ENCODE measurements around the gene RNF227.

Gene RNF227

GRCh38 chr17:7894866-7895265 is 21.2 kb downstream of the RNF227 start:
- no peak overlapping the region for H3K4me3 ChIP-seq (ENCODE audit: low read depth, low read length)
- TF ChIP-seq CTCF (IDR thresholded peaks at IDR 0.05; ENCODE audit: low read depth, low read length): no peak
- in situ Hi-C loops (cut with HindIII; ENCODE audit: low sequenced_read_pairs): no loop called here
- no peak for DNase-seq (ENCODE audit: low read depth, low spot score)

GRCh38 chr17:7894226-7894625 is 21.9 kb downstream of the RNF227 start:
- in situ Hi-C loops (cut with HindIII; ENCODE audit: low sequenced_read_pairs): no loop called here
- DNase-seq (ENCODE audit: low read depth, low spot score): no peak
- H3K4me3 ChIP-seq (ENCODE audit: low read depth, low read length): no peak overlapping the region
- no peak for TF ChIP-seq CTCF (IDR thresholded peaks at IDR 0.05; ENCODE audit: low read depth, low read length)

GRCh38 chr17:7893187-7893880 is 22.8 kb downstream of the RNF227 start:
- TF ChIP-seq CTCF (IDR thresholded peaks at IDR 0.05; ENCODE audit: low read depth, low read length): no peak
- no peak for DNase-seq (ENCODE audit: low read depth, low spot score)
- in situ Hi-C loops (cut with HindIII; ENCODE audit: low sequenced_read_pairs): no loop called here

GRCh38 chr17:7889166-7889955 is 26.7 kb downstream of the RNF227 start:
- TF ChIP-seq CTCF (IDR thresholded peaks at IDR 0.05; ENCODE audit: low read depth, low read length): peak; percentile 40
- in situ Hi-C loops (cut with HindIII; ENCODE audit: low sequenced_read_pairs): no loop called here
- peak; percentile 85 for DNase-seq (ENCODE audit: low read depth, low spot score)
- no peak overlapping the region for H3K4me3 ChIP-seq (ENCODE audit: low read depth, low read length)

More at GRCh38 chr17:7893187-7893880, 22.8 kb downstream of the RNF227 start:
- no peak overlapping the region for H3K4me3 ChIP-seq (ENCODE audit: low read depth, low read length)

GRCh38 chr17:7888184-7888920 is 27.7 kb downstream of the RNF227 start, which contains the start of gene CHD3:
Gene CHD3, plus strand, starts transcription at chr17:7888789. Its CDS starts 212 bp downstream, at chr17:7889001.
- peak; percentile 24 for DNase-seq (ENCODE audit: low read depth, low spot score)
- peak within 1 kb of the TSS; percentile 43 for H3K4me3 ChIP-seq (ENCODE audit: low read depth, low read length)
- in situ Hi-C loops (cut with HindIII; ENCODE audit: low sequenced_read_pairs): no loop called here
- TF ChIP-seq CTCF (IDR thresholded peaks at IDR 0.05; ENCODE audit: low read depth, low read length): no peak

GRCh38 chr17:7887482-7888183 is 28.5 kb downstream of the RNF227 start:
- peak; percentile 99 for DNase-seq (ENCODE audit: low read depth, low spot score)
- in situ Hi-C loops (cut with HindIII; ENCODE audit: low sequenced_read_pairs): no loop called here
- peak overlapping the region; percentile 79 for H3K4me3 ChIP-seq (ENCODE audit: low read depth, low read length)

More at GRCh38 chr17:7887482-7888183, 28.5 kb downstream of the RNF227 start:
- TF ChIP-seq CTCF (IDR thresholded peaks at IDR 0.05; ENCODE audit: low read depth, low read length): no peak
